NCI-H226 (cell line): Measurements from ENCODE around the gene FMN1.

Experiments used
- DNase-seq: peaks from one replicate; pipeline ENCODE4 v3.0.0-alpha.2; 2015

FMN1 gene

DNA sequence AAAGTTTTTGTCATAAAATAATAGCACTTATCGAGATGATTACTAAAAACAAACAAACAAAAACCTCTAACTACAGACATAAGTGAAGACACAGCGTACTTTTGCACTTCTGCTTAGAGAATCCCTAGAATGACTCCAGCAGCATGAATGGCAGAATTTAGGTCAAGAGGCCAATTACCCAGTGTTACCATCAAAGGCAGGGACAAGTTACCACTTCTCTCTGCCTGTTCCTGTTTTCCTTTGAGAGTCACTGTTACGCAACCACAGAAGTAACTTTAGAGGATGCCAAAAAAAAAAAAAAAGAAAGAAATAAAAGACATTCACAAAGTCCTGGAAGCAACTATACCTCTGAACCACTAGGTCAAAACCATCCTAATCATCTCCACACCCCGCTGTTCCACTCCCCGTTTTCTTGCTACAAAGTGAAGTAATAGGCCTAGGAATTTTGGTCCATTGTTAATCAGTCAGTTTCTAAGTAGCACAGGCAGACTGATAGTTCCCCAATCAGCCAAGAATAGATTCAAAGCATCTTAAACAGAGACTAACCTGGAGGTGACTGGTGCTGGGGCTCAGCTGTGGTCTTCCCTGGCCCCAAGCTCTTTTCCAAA is 41.9 kb downstream of the FMN1 start:
- DNase-seq: no peak

DNA sequence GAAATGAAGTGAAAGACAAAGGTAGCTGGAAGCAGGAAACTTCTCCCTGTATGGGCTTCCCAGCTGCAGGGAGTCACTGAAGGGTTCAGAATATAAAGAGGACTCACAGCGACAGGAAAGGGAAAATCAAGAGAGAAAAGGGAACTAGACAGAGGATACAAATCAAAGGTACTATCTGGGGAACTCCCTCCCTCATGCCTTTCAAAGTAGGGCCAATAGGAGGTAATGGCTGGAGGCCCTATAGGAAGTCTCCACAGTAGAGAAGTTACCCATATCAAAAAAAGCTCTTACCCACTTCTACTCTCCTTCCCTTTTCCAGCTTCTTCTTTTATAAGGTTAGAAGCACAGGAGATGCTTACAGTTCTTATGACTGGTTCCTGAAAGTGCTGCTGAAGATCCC is 43.5 kb downstream of the FMN1 start:
- DNase-seq: no peak

DNA sequence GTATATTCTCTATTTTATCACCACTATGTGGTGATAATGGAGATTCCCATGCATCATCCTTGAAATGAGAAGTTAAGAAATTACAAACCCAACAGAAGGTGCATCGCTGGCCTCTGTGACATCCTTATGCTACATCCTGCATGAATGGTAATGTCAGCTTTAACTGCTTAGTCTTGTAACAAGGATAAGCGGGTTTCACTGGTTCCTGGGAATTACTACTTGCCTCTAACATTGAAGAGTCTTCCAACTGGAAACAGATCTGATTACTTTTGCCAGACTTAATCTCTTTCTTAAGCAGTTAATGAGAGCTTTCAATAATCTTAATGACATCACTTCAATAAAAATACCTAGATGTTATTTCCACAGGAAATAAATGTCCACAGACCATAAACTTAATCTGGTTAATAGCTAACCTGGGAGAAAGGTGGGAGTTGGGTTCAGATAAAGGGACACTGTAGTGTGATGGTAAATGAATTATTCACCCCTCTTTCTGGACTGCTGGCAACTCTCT is 44.0 kb downstream of the FMN1 start:
- DNase-seq: no peak

DNA sequence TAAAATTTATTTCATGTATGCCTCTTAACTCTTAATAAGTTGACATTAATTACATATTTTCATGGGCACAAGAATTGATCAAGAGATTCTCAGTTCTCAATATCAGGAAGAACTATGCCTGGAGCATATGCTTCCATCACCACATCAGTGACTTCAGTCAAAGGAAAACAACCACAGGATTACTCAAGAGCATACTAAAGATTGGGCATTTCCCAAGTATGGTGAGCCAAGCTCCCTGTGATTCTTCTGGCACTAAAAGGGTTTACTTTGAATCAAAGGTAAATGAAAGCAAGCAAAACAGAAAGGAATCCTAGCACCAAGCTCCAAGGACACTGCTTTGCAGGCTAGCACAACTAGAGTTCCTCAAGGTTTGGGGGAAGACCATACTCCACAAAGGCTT is 44.6 kb downstream of the FMN1 start:
- peak; percentile 15 for DNase-seq

DNA sequence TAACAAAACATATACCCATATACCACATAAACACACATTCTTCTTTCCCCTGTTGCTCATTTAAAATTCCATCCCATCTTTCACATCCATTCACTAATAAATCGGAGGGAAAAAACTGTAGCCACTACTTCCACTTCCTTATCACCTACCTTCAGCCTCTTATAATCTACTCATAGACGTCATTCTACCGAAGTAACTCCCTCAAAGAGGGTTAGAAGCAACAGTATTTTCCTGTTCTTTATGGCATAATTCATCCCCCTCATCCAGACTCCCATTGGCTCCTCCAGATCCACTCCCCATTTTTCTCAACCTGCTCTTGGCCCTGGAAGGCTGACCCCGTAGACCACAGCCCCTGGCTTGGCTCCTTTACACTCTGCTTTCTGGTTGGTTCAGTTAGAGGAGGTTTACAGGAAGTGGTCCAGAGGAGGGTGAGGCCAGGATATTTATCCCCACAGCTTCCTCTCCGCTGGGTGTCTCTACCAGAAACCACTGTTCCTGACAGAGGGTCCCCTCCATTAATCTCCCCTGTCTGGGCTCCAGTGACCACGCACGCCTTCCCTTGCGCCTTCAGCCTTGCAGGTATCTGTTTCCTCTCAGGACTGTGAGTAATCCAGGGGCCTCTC is 46.3 kb downstream of the FMN1 start:
- no peak for DNase-seq

DNA sequence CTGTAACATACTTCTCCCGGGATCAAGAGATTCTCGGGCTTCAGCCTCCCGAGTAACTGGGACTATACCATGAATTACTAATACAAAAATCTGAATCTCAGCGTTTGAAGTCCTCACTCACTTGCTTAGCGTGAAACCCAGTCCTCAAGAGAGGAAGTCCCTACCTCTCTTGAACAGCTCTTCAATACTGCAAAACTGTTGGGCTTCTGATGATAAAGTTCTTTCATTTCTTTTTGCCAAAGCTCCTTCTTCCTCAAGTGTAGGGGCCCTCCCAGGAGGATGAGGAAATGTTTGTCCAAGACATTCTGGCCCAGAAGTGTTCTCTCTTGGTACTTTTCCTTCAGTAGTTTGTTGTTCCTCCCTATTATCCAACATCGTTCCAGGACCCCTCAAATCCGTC is 48.5 kb downstream of the FMN1 start:
- DNase-seq: no peak

DNA sequence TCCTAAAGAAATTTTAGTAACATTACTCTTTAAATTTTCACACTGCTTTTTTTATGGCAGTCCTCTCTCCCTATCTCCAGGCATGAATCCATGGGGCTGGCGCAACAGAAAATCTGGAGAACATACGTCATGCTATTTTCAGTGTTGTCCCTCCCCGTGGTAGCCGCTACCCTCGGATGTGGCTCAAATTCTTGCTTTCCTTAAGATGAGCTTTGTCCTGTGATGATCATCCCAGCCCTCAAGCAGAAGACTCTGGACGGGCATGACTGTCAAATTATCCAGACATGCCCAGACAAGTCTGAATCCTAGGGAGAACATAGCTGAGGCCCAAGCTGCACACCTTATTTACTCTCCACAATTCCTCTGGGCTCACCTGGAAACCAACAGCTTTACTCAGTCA is 49.1 kb downstream of the FMN1 start:
- no peak for DNase-seq

DNA sequence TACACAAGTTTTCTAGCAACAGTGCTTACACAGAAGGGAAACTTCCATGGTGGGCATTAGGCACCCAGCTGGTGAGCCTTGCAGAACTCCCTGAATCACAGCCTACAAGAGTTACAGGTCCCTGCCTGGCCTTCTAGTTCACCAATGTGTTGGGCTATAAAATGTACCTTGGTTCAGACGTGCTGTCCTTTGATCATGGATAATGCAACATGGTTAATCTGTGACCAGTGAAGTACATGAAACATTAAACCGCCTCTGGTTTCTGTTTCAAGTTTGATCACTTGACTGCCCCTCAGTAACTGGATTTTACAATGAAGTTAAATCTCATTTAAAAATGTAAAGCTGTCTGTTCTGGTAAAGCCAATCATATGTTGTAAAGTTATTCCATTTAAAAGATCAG is 51.8 kb downstream of the FMN1 start:
- DNase-seq: no peak

DNA sequence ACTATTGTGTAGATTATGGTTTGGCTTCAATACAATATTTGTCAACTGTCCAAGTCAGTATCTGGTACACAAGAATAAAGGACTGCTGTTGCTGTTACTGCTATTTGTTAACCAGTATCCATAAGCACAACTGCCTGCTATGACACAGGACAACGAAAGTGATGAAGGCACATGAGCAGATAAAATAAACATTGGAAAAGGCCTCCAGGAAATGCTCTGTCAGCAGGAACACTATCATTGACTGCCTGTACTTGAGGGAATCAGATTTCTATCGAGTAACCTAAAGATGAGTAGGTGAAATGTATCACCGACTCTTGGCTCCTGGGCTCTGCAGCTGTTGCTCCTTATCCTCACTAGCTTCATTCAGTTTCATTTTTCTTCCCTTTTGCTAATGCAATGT is 56.5 kb downstream of the FMN1 start:
- no peak for DNase-seq

DNA sequence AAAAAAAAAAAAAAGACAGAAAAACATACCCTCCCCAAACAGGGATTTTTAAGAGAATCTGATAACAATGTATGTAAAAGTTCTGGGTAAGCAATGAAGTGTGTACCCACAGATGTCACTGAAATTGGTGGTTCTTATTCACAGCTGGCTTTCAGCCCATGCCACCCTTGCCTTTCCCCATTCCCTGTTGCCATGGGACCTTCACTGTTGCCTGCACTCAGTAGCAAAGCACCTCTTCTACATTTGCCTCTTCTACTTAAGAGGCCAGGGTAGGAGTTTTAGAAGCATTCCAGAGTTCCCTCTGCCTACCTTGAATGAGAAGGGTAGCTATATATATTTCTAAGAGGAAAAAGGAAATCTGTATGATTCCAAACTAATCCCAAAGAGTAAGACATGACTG is 57.4 kb downstream of the FMN1 start:
- DNase-seq: no peak

DNA sequence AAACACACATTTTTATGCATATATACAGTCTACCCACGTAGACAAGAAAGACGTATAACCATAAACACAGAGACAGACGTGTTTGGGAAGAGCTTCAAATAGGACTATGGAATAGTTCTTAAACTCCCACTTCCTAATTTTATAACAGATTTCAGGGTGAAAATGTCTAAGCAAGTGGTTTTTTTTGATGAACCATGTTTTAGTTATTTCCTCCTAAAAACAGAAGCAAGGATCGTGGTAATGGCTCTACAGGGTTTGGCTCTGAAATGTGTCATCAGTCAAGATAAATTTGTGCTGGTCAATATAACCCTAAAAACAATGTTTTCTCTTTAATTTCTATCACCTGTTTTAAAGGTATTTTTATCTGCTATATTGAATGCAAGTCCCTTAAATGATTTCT is 58.2 kb downstream of the FMN1 start:
- DNase-seq: no peak

DNA sequence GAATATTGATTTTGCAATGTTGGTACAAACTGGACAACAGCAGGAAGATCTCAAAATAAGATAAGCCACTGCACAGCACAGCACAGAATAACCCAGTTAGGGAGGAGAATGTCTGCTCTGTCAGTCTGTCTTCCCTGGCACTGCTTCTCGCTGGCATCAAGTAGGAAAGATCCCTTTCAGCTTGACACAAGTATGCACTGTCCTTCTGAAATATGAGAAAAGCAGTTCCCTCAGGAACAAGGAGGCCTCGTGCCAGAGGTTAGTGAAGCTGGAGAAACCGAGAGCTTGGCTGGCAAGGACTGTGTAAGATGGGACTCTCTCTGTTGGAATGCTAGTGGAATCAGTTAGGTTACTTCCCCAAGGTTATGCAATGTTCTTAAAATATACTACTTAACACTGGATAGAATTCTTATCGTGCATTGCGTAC is 59.1 kb downstream of the FMN1 start:
- DNase-seq: no peak

DNA sequence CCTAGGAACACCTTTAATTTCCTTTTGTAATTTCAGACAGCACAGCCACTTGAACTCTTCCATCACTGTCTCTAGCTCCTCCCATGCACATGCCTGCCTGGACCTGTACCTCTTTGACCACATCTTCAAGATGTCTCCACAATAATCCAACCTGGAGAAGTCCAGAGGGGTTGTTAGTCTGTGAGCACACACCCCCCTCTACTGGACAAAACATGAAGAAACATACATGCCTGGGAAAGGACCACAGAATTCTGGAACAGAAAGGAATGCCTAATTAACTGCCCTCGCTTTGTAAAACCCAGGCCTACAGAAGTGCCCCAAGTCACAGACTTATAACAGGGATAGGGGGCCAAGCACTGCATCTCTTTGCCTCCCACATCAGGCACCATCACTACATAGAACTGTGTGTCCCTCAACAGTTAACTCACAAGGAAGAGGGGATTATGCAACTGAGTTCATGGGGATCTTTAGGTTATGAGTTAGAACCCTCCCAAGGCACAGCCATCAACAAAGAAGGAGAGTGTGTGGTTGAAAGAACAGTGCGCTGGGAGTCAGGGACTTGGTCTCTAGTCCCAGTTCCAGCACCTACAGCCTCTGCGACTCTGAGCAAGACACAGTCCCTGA is 61.7 kb downstream of the FMN1 start:
- no peak for DNase-seq

DNA sequence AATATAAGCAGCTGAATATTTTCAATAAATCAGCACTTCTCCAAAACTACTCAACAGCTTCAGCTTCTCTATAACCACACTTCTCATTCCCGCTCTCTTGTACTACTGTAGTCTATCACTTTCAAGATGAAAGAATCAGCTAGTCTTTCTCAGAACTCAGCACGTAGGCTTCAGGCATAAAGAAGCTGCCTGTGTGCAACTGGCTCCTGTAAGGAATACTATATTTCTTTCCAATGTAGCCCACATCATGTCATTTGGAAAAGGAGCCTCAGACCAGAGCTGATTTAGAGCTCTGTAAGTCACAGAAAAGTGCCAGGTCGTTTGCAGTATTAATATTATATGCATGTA is 62.3 kb downstream of the FMN1 start:
- DNase-seq: no peak

DNA sequence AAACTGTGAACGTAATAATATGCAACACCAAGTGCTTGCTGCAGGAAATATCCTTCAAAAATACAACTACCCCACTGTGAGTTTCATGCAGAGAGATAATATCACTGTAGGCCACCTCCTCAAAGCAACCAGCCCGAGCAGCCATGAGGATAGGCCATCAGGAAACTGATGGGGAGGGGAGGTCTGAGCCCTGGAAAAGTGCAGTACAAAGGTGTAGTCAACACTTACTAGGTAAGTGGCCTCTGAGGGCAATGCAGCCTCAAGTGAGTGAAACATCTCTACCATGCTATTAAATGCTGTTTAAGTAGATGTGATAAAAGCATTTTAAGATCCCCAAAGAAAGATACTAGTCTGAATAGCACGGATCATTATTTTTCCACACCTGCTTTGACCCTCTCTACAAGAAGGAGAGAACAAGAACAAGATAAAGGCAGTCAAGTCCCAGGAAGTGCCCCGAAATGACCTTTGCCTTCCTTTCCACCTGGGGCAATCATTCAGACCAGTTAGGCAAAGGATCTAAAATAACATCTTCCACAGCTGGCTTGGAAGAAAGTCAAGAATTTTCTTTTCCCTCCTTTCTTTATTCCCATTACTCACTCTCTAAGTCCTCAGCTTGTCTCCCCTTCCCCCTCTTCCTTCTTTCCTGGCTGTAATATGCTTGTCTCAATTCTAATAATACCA is 62.8 kb downstream of the FMN1 start:
- no peak for DNase-seq

DNA sequence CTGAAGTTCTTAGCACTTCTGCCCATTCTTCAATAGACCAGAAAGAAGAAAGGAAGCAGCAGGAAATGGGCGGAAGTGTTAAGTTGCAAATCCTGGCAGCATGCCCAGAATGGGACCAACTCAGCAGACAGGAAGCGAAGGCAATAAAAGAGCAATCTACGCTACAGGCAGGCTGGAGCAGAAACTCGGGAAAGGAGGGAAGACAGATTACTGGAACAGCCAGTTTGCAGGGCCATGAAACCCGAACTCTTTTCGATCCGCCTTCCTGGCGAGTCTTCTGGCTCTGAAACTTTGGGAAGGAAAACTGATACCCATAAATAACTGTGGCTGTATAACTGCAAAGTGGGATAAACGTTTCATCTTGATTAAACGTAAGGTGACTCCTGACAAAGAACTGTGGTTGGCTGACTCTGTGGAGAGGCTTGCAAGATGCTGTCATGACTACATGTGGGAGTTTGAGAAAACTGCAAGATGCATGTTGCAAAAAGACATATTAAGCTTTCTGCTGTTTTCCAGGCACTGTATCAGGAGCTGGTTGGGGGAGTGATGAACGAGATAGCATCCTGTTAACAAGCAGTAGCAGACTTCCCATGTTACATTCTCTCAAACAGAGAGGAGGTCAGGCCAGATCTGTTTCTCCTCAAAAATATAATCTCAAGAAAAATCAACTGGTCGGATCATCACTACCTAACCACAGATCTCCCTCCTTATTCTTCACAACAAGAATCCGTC is 67.8 kb downstream of the FMN1 start:
- peak; percentile 59 for DNase-seq

DNA sequence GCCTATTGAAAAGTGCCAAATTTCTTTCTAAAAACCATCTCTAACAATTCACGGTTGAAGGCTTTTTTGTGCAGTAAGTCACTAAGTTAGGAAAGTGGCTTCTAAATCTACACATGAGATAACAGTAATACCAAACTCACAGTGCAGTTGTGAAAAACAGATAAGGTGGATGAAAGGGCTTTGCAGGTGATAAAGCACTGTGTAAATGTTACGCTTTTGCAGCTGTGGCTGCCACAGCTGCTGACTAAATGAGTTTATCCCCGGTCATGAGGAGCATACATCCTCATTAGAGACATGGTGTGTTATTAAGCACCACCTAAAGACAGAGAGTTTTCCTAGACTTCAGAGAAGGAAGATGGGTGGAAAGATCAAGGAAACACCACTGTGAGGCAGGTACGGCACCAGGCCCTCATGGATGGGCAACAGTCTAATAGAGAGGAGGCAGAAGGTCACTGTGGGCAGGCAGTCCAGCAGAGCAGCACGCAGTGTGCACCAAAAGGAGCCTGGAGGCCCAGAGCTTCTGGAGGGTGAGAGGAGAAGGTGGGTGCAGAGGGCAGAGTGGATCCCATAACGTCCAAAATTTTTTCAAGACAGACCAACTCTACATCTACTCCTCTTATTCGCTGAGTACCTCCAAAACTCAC is 68.5 kb downstream of the FMN1 start:
- DNase-seq: no peak

DNA sequence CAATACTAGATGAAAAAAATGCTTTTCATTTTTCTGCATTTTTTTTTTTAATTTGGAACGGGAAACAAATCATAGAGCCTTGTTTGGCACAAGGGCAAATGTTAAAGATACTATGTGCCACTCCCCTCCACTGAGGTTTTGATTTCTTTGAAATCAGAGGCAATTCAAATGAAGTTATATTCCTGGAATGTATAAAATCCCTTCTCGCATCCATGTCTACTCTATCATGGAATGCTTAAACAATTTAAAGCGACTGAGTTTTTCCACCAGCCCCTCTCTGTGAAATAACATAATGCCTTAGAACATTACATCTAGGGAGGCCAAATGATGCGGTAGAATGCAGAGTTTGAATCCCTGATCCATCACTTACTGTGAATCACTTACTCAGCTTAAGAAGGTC is 69.7 kb downstream of the FMN1 start:
- DNase-seq: no peak

DNA sequence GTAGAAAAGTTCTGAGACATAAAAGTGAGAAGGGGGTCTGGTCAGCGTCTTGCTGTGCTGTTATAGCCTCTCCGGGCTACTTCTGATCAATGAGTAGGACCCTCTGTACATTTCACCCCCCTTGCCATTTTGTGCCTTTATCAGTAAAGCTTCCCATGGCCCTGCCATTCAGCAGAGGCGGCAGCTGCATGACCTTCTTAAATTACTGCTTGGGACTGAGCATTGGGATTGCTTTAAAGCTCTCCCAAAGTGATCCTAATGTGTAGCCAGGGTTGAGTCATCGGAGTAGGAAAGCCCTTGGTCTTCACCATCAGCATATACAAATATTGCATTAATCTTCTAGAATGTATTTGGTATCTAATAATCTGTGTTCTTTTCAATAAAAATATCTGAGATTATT is 70.2 kb downstream of the FMN1 start:
- DNase-seq: no peak

DNA sequence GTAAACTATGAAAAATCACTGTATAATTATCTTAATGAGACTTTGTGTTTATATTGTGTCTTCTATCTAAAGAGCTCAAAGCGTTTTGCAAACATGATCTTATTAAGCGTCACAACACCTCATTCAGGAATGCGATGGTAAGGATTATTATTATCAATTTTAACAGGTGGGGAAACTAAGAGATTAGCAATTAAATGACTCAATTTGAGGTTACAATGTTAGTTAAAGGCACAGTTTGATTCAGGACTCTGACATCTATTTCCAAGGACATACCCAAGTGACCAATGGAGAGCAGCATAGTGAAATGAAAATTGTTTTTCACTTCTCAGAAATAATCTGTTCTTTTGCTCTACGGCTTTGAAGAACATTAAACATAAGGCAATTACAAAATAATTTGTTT is 74.6 kb downstream of the FMN1 start:
- DNase-seq: no peak

DNA sequence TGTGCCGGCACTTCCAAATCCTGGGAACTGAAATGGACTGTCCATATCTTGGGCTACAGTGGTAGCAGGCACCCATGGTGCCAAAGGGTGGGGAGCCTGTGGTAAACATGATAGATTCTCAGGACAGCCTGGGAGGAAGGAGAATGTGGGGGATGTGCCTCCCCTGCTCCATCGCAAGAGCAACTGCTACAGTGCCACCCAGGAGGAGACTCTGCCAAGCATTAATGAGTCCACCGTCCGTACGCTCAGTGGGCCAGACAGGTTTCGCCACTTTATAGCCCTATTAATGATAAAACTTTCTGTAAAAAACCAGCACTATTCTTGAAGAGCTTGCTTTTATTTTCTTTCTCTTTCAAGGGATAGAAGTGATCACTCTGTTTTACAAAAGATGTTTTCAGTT is 75.2 kb downstream of the FMN1 start:
- no peak for DNase-seq

DNA sequence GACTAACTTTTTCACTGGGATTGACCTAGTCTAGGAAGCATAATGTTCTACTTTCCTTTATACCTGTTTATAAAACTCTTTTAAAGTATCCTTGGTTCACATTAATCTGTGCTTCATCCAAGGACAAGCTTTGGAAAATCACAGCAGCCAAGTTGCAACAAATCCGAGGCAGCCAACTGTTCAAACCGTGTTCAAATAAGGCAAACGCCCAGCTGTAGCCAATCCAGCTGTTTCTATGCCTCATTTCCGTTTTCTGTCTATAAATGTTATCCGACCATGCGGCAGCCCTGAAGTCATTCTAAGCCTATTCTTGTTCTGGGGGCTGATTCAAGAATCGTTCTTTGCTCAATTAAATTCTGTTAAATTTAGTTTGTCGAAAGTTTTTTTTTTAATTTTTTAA is 78.3 kb downstream of the FMN1 start:
- DNase-seq: no peak
